ENCODE results near the gene SPRR1A. TPM values are rescaled to one million over a fixed set of nuclear protein-coding genes. Genes with fewer than 3 reads are reported as not detected.

The SPRR1A gene
- total RNA-seq, 4 donors from 2014 or later, result not detected

Small RNA genes lying within 50 kb of the gene (small RNA-seq; reads per million reads assigned to genes)
- gene AL356867.1 (0 reads per million in 4 donors), gene RF00322 (0 reads per million in 4 donors), gene SPRR1A (0 reads per million in 4 donors)

Other genes starting within 250 kb of the SPRR1A start
- under 1 TPM in 1 of 4 donors, not detected in 3; 0.12 TPM for gene KPRP, start 226.1 kb upstream of the SPRR1A start, total RNA-seq
- not detected for gene LCE1F, start 208.9 kb upstream of the SPRR1A start, total RNA-seq
- gene LCE1E, start 197.8 kb upstream of the SPRR1A start, total RNA-seq, result under 1 TPM in 1 of 4 donors, not detected in 3; 0.39 TPM
- not detected for gene LCE1D, start 187.4 kb upstream of the SPRR1A start, total RNA-seq
- not detected for gene LCE1C, start 177.4 kb upstream of the SPRR1A start, total RNA-seq
- gene LCE1B, start 172.1 kb upstream of the SPRR1A start, total RNA-seq, result not detected
- not detected for gene LCE1A, start 156.6 kb upstream of the SPRR1A start, total RNA-seq
- gene LCE6A, start 141.2 kb upstream of the SPRR1A start, total RNA-seq, result not detected
- not detected for gene LCE7A, start 124.1 kb upstream of the SPRR1A start, total RNA-seq
- gene SMCP, start 105.8 kb upstream of the SPRR1A start, total RNA-seq, result not detected
- 10 to 100 TPM in 1 of 4 donors, 1 to 10 TPM in 1, under 1 TPM in 1, not detected in 1; 0.31 to 13.7 (median 1.1) TPM for gene IVL, start 75.5 kb upstream of the SPRR1A start, total RNA-seq
- not detected for gene SPRR5, start 36.9 kb upstream of the SPRR1A start, total RNA-seq
- not detected for gene SPRR4, start 13.4 kb upstream of the SPRR1A start, total RNA-seq
- gene SPRR3, start 17.7 kb downstream of the SPRR1A start, total RNA-seq, result 100 to 1,000 TPM in 1 of 4 donors, 10 to 100 TPM in 2, 1 to 10 TPM in 1; 5.9 to 291 (median 21.5) TPM
- 10 to 100 TPM in 2 of 4 donors, not detected in 2; 15.1 to 30.0 TPM for gene SPRR1B, start 47.1 kb downstream of the SPRR1A start, total RNA-seq
- 10 to 100 TPM in 2 of 4 donors, 1 to 10 TPM in 1, not detected in 1; 1.2 to 22.4 (median 10.6) TPM for gene SPRR2D, start 57.0 kb downstream of the SPRR1A start, total RNA-seq
- 10 to 100 TPM in 2 of 4 donors, under 1 TPM in 1, not detected in 1; 0.67 to 59.3 (median 22.1) TPM for gene SPRR2A, start 73.4 kb downstream of the SPRR1A start, total RNA-seq
- gene SPRR2B, start 87.5 kb downstream of the SPRR1A start, total RNA-seq, result not detected
- gene SPRR2E, start 110.4 kb downstream of the SPRR1A start, total RNA-seq, result 10 to 100 TPM in 2 of 4 donors, 1 to 10 TPM in 1, not detected in 1; 2.1 to 20.8 (median 13.5) TPM
- 10 to 100 TPM in 1 of 4 donors, 1 to 10 TPM in 1, not detected in 2; 7.7 to 12.0 TPM for gene SPRR2F, start 129.4 kb downstream of the SPRR1A start, total RNA-seq
- gene SPRR2G, start 166.8 kb downstream of the SPRR1A start, total RNA-seq, result not detected
- not detected for gene LELP1, start 219.3 kb downstream of the SPRR1A start, total RNA-seq
- gene PRR9, start 233.5 kb downstream of the SPRR1A start, total RNA-seq, result not detected

All from gastroesophageal sphincter (tissue), 4 donors.